GM20431 (cell line): Measurements from ENCODE around the gene GPX7.

Experiments
- in situ Hi-C: fragments of 300-500 bp; cut with MseI, MboI; formaldehyde crosslinking; loops from one replicate; pipeline ENCODE4 v1.15.0; 2020; ENCODE audit warnings: low sequenced_read_pairs; ENCODE audit not compliant: unreplicated experiment

Gene GPX7

GRCh38 chr1:52627028-52627427, 24.9 kb downstream of the GPX7 start:
- in situ Hi-C loops, result no loop called here

GRCh38 chr1:52628614-52629324, 26.6 kb downstream of the GPX7 start:
- in situ Hi-C loops, result no loop called here

- in situ Hi-C loops, result no loop called here
Observed at GRCh38 chr1:52629325-52629643, 27.1 kb downstream of the GPX7 start.

- in situ Hi-C loops, result no loop called here
Observed at GRCh38 chr1:52629667-52630066, 27.5 kb downstream of the GPX7 start.

GRCh38 chr1:52631759-52632331, 29.7 kb downstream of the GPX7 start:
- in situ Hi-C loops, result no loop called here

GRCh38 chr1:52632732-52633290, 30.6 kb downstream of the GPX7 start, which contains the start of gene SHISAL2A:
Gene SHISAL2A (plus strand): TSS chr1:52633168. CDS start chr1:52633494, 326 bp downstream.
- in situ Hi-C loops, result no loop called here

- in situ Hi-C loops, result no loop called here
Observed at GRCh38 chr1:52633291-52633754, 31.2 kb downstream of the GPX7 start.

GRCh38 chr1:52634111-52634510, 31.9 kb downstream of the GPX7 start:
- in situ Hi-C loops, result no loop called here

GRCh38 chr1:52635321-52636089, 33.3 kb downstream of the GPX7 start:
- in situ Hi-C loops, result no loop called here

GRCh38 chr1:52636721-52637695, 34.8 kb downstream of the GPX7 start:
- in situ Hi-C loops, result no loop called here

GRCh38 chr1:52637946-52638345, 35.8 kb downstream of the GPX7 start:
- in situ Hi-C loops, result no loop called here

- in situ Hi-C loops, result no loop called here
Observed at GRCh38 chr1:52640697-52641096, 38.5 kb downstream of the GPX7 start.

GRCh38 chr1:52641307-52641706, 39.1 kb downstream of the GPX7 start:
- in situ Hi-C loops, result no loop called here

- in situ Hi-C loops, result no loop called here
Observed at GRCh38 chr1:52645261-52645660, 43.1 kb downstream of the GPX7 start.

GRCh38 chr1:52651904-52652303, 49.7 kb downstream of the GPX7 start:
- in situ Hi-C loops, result no loop called here

GRCh38 chr1:52653207-52653849, 51.2 kb downstream of the GPX7 start:
- in situ Hi-C loops, result no loop called here

GRCh38 chr1:52654063-52654462, 51.9 kb downstream of the GPX7 start:
- in situ Hi-C loops, result no loop called here

GRCh38 chr1:52657702-52658101, 55.5 kb downstream of the GPX7 start:
- in situ Hi-C loops, result no loop called here
